C4-2B (cell line): ENCODE results near the gene GALNTL6.

ENCODE experiments used
- H3K27ac ChIP-seq: fragments of 450-650 bp; 2 replicates; pipeline ENCODE4 v1.5.1; 2017
- CTCF ChIP-seq: fragments of 450-650 bp; conservative IDR thresholded peaks from 2 replicates; pipeline ENCODE4 v1.5.1; 2017; ENCODE audit warnings: mild to moderate bottlenecking
- ZFX ChIP-seq: fragments of 450-650 bp; IDR thresholded peaks from 2 replicates; pipeline ENCODE4 v1.6.1; 2017

Gene GALNTL6

GRCh38 chr4:172838111-172838510 is 1024.9 kb downstream of the GALNTL6 start:
- TF ChIP-seq CTCF (no peak), ZFX (no peak)
- no peak overlapping the region for H3K27ac ChIP-seq

- TF ChIP-seq ZFX (no peak), CTCF (no peak)
- no peak overlapping the region for H3K27ac ChIP-seq
Measured at GRCh38 chr4:172838943-172839342, 1025.7 kb downstream of the GALNTL6 start.

GRCh38 chr4:172842779-172843178 is 1029.6 kb downstream of the GALNTL6 start:
- no peak for TF ChIP-seq ZFX
- TF ChIP-seq CTCF = no peak
- no peak overlapping the region for H3K27ac ChIP-seq

- TF ChIP-seq CTCF = no peak
- TF ChIP-seq ZFX = no peak
- H3K27ac ChIP-seq = no peak overlapping the region
Measured at GRCh38 chr4:172843192-172843591, 1030.0 kb downstream of the GALNTL6 start.

GRCh38 chr4:172844556-172844955 is 1031.4 kb downstream of the GALNTL6 start:
- no peak for TF ChIP-seq ZFX
- TF ChIP-seq CTCF = no peak
- H3K27ac ChIP-seq = no peak overlapping the region

- no peak overlapping the region for H3K27ac ChIP-seq
- TF ChIP-seq CTCF = no peak
- TF ChIP-seq ZFX = no peak
Measured at GRCh38 chr4:172845281-172845680, 1032.1 kb downstream of the GALNTL6 start.

- no peak overlapping the region for H3K27ac ChIP-seq
- TF ChIP-seq ZFX (no peak), CTCF (no peak)
Measured at GRCh38 chr4:172850838-172851237, 1037.6 kb downstream of the GALNTL6 start.
